HepG2 (cell line): ENCODE measurements around the gene IRS2. TPM values are rescaled to one million over a fixed set of nuclear protein-coding genes. Genes with fewer than 3 reads are reported as not detected.

Source experiments
- ATAC-seq: fragments of 200-7000 bp; cut with Tn5 transposase; 3 replicates; pipeline ENCODE4 v1.9.1; 2020; ENCODE audit warnings: mild to moderate bottlenecking, moderate library complexity
- BruUV-seq: library from RNA; stranded (reverse); fragments of 400-500 nt; replicated peaks from 2 replicates; lab custom pipeline; 2021; lab: Mats Ljungman, UMichigan
- CTCF ChIA-PET: fragments of 300-600 bp; formaldehyde crosslinking; extraction: SDS; loops from one replicate; lab custom pipeline; 2021; ENCODE audit warnings: low total read pairs, inconsistent platforms, low intra/inter-chr PET ratio; lab: Yijun Ruan, JAX
- POLR2A ChIA-PET: fragments of 350-600 bp; sonication (Branson Sonifier 250); formaldehyde crosslinking; loops from one replicate; lab custom pipeline; 2020; ENCODE audit warnings: antibody characterized with exemption, inconsistent platforms; lab: Yijun Ruan, JAX
- DNase-seq: peaks from one replicate; pipeline ENCODE4 v3.0.0-alpha.2; 2015; ENCODE audit warnings: low spot score
- FAIRE-seq: peaks from 3 replicates; lab custom pipeline; 2011; peaks lifted over from hg19 to GRCh38; lab: Jason Lieb, UNC
- H2AFZ ChIP-seq: one replicate; pipeline ENCODE4 v1.6.1; 2011; ENCODE audit warnings: low read length, inconsistent platforms
- H3K27ac ChIP-seq: fragments of 300-600 bp; 3 replicates; pipeline ENCODE4 v1.8.0; 2011; ENCODE audit warnings: mixed run types, mild to moderate bottlenecking, mixed read lengths, low read length, inconsistent platforms; ENCODE audit not compliant: insufficient read depth; ENCODE audit errors: extremely low read length
- H3K27me3 ChIP-seq, 2 experiments: fragments of 200-600 bp in 1 of 2; 2 replicates in 1 of 2; 3 replicates in 1 of 2; pipeline versions ENCODE4 v1.6.0 to v1.8.0; 2011; ENCODE audit warnings: low read length in 2 of 2, mild to moderate bottlenecking in 2 of 2, moderate library complexity in 2 of 2, inconsistent platforms in 1 of 2; ENCODE audit not compliant: insufficient read depth in 2 of 2, control insufficient read depth in 1 of 2
- H3K36me3 ChIP-seq, 2 experiments: fragments of 200-600 bp in 1 of 2; replicated peaks in 1 of 2; 2 replicates in 1 of 2; 3 replicates in 1 of 2; pipeline versions ENCODE4 v1.5.1 to v1.8.0; 2011; ENCODE audit warnings: low read length in 2 of 2, inconsistent platforms in 1 of 2; ENCODE audit not compliant: insufficient read depth in 2 of 2, control insufficient read depth in 1 of 2
- H3K4me1 ChIP-seq: 2 replicates; pipeline ENCODE4 v1.5.1; 2012; ENCODE audit warnings: low read length, inconsistent platforms; ENCODE audit not compliant: insufficient read depth
- H3K4me2 ChIP-seq: 2 replicates; pipeline ENCODE4 v1.6.0; 2011; ENCODE audit warnings: low read depth, low read length, inconsistent platforms
- H3K4me3 ChIP-seq, 3 experiments: fragments of 200-600 bp in 1 of 3; sonication (generic), shearing (Covaris generic) in 1 of 3; replicated peaks in 1 of 3; 2 replicates each; pipeline ENCODE4 v1.5.1; 2011 to 2016; ENCODE audit warnings: low read length in 3 of 3, inconsistent platforms in 2 of 3, low read depth in 2 of 3, mild to moderate bottlenecking in 2 of 3, control low read depth in 1 of 3, mixed read lengths in 1 of 3; ENCODE audit not compliant: insufficient read depth in 1 of 3
- H3K79me2 ChIP-seq: one replicate; pipeline ENCODE4 v1.6.1; 2011; ENCODE audit warnings: low read length, inconsistent platforms; ENCODE audit not compliant: insufficient read depth
- H3K9ac ChIP-seq: 2 replicates; pipeline ENCODE4 v1.6.0; 2011; ENCODE audit warnings: mild to moderate bottlenecking, low read depth, low read length, inconsistent platforms; ENCODE audit not compliant: insufficient read depth
- H3K9me3 ChIP-seq: 2 replicates; pipeline ENCODE4 v1.5.1; 2012; ENCODE audit warnings: mild to moderate bottlenecking, low read length
- H4K20me1 ChIP-seq: 2 replicates; pipeline ENCODE4 v1.6.0; 2011; ENCODE audit warnings: inconsistent platforms, mild to moderate bottlenecking, low read length, moderate library complexity; ENCODE audit not compliant: insufficient read depth
- BRCA1 ChIP-seq: sonication (generic); formaldehyde crosslinking; IDR thresholded peaks from 2 replicates; pipeline ENCODE4 v1.4.0; 2020; ENCODE audit warnings: missing genetic modification reagents
- CENPT ChIP-seq: sonication (generic); formaldehyde crosslinking; IDR thresholded peaks from 2 replicates; pipeline ENCODE4 v1.8.0; 2022; ENCODE audit warnings: low read depth, mild to moderate bottlenecking, moderate library complexity, missing genetic modification reagents
- FOXA3 ChIP-seq: IDR thresholded peaks from 2 replicates; pipeline ENCODE4 v1.6.1; 2016; ENCODE audit warnings: missing genetic modification reagents, missing compliant biosample characterization
- HCFC1 ChIP-seq: fragments of 150-350 bp; IDR thresholded peaks from 2 replicates; pipeline ENCODE4 v1.6.1; 2014; ENCODE audit warnings: low read depth, low read length
- HNRNPK ChIP-seq: fragments of 200-400 bp; formaldehyde crosslinking; IDR thresholded peaks from 2 replicates; pipeline ENCODE4 v1.6.1; 2018; ENCODE audit warnings: low read length, low read depth, moderate library complexity, mild to moderate bottlenecking; ENCODE audit not compliant: poor library complexity, severe bottlenecking
- HOXA7 ChIP-seq: sonication (generic); formaldehyde crosslinking; IDR thresholded peaks from 2 replicates; pipeline ENCODE4 v1.8.1; 2022; ENCODE audit warnings: mild to moderate bottlenecking, missing genetic modification reagents, moderate library complexity
- ZBTB33 ChIP-seq: sonication (generic); formaldehyde crosslinking; IDR thresholded peaks from 2 replicates; pipeline ENCODE4 v1.4.0; 2020; ENCODE audit warnings: missing genetic modification reagents
- ZFP82 ChIP-seq: sonication (generic); formaldehyde crosslinking; IDR thresholded peaks from 2 replicates; pipeline ENCODE4 v1.5.1; 2020; ENCODE audit warnings: mild to moderate bottlenecking, missing genetic modification reagents, borderline replicate concordance
- ZNF331 ChIP-seq: sonication (generic); formaldehyde crosslinking; IDR thresholded peaks from 2 replicates; pipeline ENCODE4 v1.4.0; 2020; ENCODE audit warnings: missing genetic modification reagents
- whole genome bisulfite sequencing: methylation state at CpG from one replicate; pipeline ENCODE4 v1.1.6; 2017; ENCODE audit warnings: low lambda C conversion rate; 5-methylcytosine and 5-hydroxymethylcytosine counted together
- in situ Hi-C: cut with HindIII; loops from 2 replicates; pipeline ENCODE4 v1.10.0; 2017; ENCODE audit warnings: low pct_unique_long_range_greater_than_20kb; ENCODE audit not compliant: extremely low pct_ligation_motif_present
- intact Hi-C: fragments of 100-400 bp; cut with micrococcal nuclease; formaldehyde crosslinking; loops from one replicate; pipeline ENCODE4 v1.10.0; 2022; ENCODE audit not compliant: unreplicated experiment
- polyA plus RNA-seq, 8 experiments: library from polyadenylated mRNA; depleted of rRNA in 3 of 8; stranded (reverse) in 7 of 8; unstranded in 1 of 8; fragments of >200 nt; fragmentation: Illumina TruSeq in 4 of 8; extraction: Trizol in 4 of 8; gene quantifications; 2 replicates each; pipeline versions ENCODE4 v1.2.1 to v1.2.3, GENCODE V29; 2011 to 2016; ENCODE audit warnings: low read depth in 4 of 8, missing spikeins in 1 of 8, mixed read lengths in 1 of 8; ENCODE audit not compliant: insufficient read depth in 1 of 8
- total RNA-seq, 5 experiments: library from RNA; depleted of rRNA; stranded (reverse); fragments of >200 nt; fragmentation: Illumina TruSeq; extraction: Trizol; gene quantifications; 2 replicates each; pipeline ENCODE4 v1.2.3, GENCODE V29; 2016; ENCODE audit warnings: low read depth in 1 of 5
- TF ChIP-seq, protein P1 (sequence below): sonication (generic); formaldehyde crosslinking; IDR thresholded peaks from 2 replicates; pipeline ENCODE4 v1.9.0; 2022; ENCODE audit warnings: low read depth, missing genetic modification reagents
- TF ChIP-seq, protein P2 (sequence below): sonication (generic); formaldehyde crosslinking; IDR thresholded peaks from 2 replicates; pipeline ENCODE4 v1.4.0; 2020; ENCODE audit warnings: mild to moderate bottlenecking, missing genetic modification reagents, borderline replicate concordance
- TF ChIP-seq, protein P3 (sequence below): sonication (generic); formaldehyde crosslinking; IDR thresholded peaks from 2 replicates; pipeline ENCODE4 v1.5.0; 2020; ENCODE audit warnings: mild to moderate bottlenecking, missing genetic modification reagents, moderate library complexity

Gene IRS2
- total and polyA plus RNA-seq, 2 of the 13 experiments (the other 11 are each of a cell fraction or from before 2014, with no cell fraction given), result 0.02 to 0.04 TPM

- TF ChIP-seq ZBTB33 (CRISPR knock-in tag) (no peak), ZNF331 (CRISPR knock-in tag) (no peak), BRCA1 (CRISPR knock-in tag) (no peak), FOXA3 (CRISPR knock-in tag) (no peak)
Measured at GRCh38 chr13:109713681-109714080, 72.7 kb downstream of the IRS2 start (continued).

DNA sequence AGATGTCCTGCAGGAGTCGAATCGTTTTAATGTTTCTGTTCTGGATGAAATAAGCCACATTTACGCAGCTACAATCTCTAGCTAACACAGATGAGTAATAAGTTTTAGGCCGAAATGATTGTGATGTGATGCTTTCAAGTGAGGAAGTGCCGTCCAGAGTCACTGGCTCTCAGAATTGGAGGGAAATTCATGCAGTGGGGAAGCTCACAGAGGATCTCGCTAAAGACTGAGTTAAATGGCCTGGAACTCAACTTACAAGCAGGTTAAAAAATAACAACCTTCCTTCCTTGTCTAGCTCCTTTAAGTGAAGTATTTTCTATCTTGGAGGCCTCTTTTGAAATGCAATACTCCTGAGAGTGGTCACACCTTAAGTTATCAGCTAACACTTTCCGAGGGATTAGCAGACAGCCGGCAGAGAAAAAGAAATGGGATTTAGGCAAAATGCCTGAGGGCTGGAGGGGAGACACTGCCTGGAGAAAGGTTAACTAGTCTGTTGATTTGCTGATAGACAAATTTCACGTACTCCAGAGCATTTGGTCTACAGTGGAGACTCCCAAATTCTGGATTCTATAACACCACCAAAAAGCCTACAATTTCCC is 74.2 kb downstream of the IRS2 start:
- intact Hi-C loops (no loop called here), in situ Hi-C loops (no loop called here)
- DNase-seq, result no peak
- ChIA-PET POLR2A (no interaction called here), CTCF (no interaction called here)
- Histone ChIP-seq H2AFZ (no peak overlapping the region), H3K9me3 (no peaks in the 10 kb centered on the region), H3K79me2 (no peaks in the 10 kb centered on the region), H3K27ac (no peak overlapping the region), H3K4me1 (no peaks in the 10 kb centered on the region), H3K27me3 (no peaks in the 10 kb centered on the region), H3K36me3 (no peaks in the 10 kb centered on the region), H3K9ac (no peak overlapping the region), H3K4me3 (no peak overlapping the region), H4K20me1 (no peaks in the 10 kb centered on the region), H3K4me2 (no peak overlapping the region)
- ATAC-seq, result no peak
- BruUV-seq, result no TSS peak
- FAIRE-seq, result no peak
- WGBS, result 32% methylated on average over 9 of the region's 9 CpGs
- TF ChIP-seq, protein P1, sequence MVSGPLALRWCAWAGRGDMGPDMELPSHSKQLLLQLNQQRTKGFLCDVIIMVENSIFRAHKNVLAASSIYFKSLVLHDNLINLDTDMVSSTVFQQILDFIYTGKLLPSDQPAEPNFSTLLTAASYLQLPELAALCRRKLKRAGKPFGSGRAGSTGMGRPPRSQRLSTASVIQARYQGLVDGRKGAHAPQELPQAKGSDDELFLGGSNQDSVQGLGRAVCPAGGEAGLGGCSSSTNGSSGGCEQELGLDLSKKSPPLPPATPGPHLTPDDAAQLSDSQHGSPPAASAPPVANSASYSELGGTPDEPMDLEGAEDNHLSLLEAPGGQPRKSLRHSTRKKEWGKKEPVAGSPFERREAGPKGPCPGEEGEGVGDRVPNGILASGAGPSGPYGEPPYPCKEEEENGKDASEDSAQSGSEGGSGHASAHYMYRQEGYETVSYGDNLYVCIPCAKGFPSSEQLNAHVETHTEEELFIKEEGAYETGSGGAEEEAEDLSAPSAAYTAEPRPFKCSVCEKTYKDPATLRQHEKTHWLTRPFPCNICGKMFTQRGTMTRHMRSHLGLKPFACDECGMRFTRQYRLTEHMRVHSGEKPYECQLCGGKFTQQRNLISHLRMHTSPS (CRISPR knock-in tag), result no peak
- TF ChIP-seq ZFP82 (CRISPR knock-in tag) (no peak), HNRNPK (no peak), HCFC1 (no peak), HOXA7 (CRISPR knock-in tag) (no peak), CENPT (no peak)
- TF ChIP-seq, protein P2, sequence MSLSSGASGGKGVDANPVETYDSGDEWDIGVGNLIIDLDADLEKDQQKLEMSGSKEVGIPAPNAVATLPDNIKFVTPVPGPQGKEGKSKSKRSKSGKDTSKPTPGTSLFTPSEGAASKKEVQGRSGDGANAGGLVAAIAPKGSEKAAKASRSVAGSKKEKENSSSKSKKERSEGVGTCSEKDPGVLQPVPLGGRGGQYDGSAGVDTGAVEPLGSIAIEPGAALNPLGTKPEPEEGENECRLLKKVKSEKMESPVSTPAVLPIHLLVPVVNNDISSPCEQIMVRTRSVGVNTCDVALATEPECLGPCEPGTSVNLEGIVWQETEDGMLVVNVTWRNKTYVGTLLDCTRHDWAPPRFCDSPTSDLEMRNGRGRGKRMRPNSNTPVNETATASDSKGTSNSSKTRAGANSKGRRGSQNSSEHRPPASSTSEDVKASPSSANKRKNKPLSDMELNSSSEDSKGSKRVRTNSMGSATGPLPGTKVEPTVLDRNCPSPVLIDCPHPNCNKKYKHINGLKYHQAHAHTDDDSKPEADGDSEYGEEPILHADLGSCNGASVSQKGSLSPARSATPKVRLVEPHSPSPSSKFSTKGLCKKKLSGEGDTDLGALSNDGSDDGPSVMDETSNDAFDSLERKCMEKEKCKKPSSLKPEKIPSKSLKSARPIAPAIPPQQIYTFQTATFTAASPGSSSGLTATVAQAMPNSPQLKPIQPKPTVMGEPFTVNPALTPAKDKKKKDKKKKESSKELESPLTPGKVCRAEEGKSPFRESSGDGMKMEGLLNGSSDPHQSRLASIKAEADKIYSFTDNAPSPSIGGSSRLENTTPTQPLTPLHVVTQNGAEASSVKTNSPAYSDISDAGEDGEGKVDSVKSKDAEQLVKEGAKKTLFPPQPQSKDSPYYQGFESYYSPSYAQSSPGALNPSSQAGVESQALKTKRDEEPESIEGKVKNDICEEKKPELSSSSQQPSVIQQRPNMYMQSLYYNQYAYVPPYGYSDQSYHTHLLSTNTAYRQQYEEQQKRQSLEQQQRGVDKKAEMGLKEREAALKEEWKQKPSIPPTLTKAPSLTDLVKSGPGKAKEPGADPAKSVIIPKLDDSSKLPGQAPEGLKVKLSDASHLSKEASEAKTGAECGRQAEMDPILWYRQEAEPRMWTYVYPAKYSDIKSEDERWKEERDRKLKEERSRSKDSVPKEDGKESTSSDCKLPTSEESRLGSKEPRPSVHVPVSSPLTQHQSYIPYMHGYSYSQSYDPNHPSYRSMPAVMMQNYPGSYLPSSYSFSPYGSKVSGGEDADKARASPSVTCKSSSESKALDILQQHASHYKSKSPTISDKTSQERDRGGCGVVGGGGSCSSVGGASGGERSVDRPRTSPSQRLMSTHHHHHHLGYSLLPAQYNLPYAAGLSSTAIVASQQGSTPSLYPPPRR (CRISPR knock-in tag), result no peak
- TF ChIP-seq, protein P3, sequence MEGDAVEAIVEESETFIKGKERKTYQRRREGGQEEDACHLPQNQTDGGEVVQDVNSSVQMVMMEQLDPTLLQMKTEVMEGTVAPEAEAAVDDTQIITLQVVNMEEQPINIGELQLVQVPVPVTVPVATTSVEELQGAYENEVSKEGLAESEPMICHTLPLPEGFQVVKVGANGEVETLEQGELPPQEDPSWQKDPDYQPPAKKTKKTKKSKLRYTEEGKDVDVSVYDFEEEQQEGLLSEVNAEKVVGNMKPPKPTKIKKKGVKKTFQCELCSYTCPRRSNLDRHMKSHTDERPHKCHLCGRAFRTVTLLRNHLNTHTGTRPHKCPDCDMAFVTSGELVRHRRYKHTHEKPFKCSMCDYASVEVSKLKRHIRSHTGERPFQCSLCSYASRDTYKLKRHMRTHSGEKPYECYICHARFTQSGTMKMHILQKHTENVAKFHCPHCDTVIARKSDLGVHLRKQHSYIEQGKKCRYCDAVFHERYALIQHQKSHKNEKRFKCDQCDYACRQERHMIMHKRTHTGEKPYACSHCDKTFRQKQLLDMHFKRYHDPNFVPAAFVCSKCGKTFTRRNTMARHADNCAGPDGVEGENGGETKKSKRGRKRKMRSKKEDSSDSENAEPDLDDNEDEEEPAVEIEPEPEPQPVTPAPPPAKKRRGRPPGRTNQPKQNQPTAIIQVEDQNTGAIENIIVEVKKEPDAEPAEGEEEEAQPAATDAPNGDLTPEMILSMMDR, result no peak
